GM21447 (cell line): Measurements from ENCODE around the gene FAM168A.
"Not testable (repeated sequence)": the region's sequence is repeated elsewhere in the genome, so short reads cannot be mapped to it uniquely, and the experiment has no call there.

Experiments
- ATAC-seq: cut with Tn5 transposase; IDR thresholded peaks from one replicate; pipeline ENCODE4 v1.9.1; 2021; ENCODE audit not compliant: unreplicated experiment

Gene FAM168A

GRCh38 chr11:73596547-73596946 lies 1.4 kb downstream of the FAM168A start:
- no peak for ATAC-seq

DNA sequence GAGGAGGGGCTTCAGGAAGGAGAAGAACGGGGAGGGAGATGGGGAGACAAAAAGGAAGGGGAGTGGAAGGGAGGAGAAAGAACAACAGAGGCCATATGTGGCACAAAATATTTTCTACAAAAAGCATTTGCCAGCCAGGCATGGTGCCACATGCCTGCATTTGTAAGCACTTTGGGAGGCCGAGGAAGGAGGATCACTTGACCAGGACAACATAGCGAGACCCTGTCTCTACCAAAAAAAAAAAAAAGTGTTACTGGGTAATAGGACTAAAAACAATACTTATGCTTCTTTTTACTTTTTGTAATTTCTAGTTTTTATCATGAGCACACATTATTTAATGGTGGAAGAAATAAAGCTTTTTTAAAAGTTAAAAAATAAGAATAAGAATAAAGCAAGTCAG lies 5.3 kb downstream of the FAM168A start:
- ATAC-seq = no peak

- ATAC-seq = no peak
Observed at GRCh38 chr11:73591743-73592142, 6.2 kb downstream of the FAM168A start.

DNA sequence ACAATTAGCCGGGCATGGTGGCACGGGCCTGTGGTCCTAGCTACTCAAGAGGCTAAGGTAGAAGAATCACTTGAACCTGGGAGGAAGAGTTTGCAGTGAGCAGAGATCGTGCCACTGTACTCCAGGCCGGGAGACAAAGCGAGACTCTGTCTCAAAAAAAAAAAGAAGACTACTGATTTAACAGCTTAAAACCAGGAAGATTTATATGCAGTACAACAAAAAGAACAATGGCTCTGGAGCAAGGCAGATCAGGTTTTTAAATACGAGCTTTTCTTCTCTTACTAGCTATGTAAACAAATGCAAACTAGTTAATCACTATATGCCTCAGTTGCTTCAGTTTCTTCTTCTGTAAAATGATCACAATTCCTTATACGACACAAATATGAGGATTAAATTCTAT lies 6.9 kb downstream of the FAM168A start:
- ATAC-seq = no peak

DNA sequence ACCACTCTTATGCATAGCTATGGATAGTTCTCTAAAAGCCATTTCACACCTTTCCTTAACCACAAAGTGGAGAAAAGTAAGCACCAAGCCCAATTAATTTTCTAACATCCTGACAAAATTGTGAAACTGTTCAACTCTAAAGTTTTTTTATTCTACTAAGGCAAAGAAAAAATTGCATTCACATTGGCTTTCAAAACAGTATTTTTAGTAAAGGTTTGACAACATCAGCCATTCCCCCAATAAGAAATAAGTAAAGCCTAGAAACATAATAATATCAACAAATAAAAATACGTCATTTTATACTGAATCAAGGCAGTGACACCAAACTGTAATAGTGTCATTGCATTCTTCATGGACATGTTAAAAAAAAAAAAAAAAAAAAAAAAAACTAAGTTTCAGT lies 11.1 kb downstream of the FAM168A start:
- ATAC-seq = no peak

DNA sequence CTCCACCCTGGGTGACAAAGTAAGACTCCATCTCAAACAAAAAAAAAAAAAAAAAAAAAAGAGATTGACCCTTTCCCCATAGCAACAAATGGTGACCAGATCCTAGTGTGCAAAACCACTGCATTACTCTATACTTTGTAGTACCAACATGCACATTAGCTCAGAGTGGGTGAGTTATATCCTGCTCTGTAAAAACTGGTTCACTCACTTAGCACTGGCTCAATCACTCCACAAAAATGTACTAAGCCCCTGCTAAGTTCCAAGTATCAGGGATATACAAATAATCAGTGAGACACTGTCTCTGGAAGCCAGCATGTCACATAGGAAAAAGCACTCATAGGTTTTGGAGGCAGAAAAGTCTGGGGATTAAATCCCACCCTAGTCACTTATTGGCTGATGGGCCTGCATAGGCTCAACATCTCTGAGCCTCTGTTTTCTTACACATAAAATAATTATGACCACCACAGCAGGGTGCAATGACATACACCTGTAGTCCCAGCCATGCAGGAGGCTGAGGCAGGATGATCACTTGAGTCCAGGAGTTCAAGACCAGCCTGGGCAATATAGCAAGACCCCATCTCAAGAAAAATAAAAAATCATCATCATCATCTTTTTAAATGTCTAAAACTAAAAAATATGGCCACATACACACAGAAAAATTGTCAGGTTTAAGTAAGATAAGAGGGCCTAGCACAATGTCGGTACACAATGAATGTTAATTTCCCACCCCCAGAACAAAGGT lies 11.9 kb downstream of the FAM168A start:
- ATAC-seq = no peak

DNA sequence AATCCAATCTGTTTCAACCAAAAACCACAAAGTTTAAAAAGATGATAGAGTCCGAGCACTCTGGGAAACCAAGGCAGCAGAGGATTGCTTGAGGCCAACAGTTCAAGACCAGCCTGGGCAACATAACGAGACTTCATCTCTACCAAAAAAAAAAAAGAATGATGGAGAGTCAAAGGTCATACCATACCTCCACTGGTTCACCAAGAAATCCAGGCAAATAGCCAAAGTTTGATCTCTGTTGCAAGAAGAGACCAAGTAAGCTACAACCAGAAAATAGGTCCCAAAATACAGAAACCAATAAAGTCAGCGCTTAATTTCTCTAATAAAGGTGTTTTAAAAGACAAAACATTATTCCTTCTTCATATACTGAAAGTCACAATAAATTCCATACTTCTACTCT lies 13.1 kb downstream of the FAM168A start:
- no peak for ATAC-seq

- ATAC-seq = no peak
Observed at GRCh38 chr11:73582653-73583052, 15.3 kb downstream of the FAM168A start.

DNA sequence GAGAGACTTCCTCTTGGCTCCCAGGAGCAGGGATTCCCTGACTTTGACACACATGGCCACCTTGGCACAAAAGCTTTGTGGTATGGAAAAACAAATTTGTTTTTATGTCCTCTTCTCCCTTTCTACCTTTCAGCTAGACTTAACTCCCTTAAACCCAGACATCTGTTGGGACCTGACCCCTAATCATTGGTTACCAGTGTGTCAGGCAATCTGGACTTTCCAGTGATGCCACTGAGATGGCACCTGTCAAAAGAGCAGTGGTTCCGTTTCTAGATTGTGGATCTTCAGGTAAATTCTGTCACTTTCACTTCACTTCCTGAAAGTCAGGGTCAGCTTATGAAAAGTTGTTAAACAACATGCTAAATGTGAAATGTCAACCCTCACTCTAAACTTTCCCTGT lies 17.2 kb downstream of the FAM168A start:
- ATAC-seq = not testable (repeated sequence)

DNA sequence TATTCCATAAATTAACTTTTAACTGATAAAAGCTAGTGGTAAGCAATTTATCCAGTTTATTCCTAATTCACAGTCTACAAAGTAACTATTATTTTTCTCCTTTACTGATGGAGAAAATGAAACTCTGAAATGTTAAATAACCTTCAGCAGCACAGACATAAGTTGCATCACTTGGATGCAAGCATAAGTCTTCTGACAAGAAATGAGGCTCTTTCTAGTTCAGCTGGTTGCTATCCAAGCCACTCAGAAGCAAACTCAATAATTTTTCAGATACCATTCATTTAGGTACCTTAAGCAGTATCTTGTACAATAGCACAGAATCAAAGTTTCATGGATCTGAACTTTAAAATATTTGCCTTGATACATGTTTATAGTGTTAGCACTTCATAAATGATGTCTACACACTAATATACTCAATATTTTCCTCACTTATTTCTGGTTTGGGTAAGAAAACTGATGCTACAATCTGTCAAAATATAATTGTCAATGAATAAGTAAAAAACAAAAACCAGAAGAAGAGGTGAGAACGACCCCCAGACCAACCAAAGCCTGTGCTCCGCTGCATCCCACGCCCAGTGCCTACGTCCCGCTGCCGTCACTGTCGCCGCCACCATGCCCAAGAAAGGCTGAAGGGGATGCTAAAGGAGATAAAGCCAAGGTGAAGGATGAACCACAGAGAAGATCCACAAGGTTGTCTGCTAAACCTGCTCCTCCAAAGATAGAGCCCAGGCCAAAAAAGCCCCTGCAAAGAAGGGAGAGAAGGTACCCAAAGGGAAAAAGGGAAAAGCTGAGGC lies 18.1 kb downstream of the FAM168A start:
- ATAC-seq = no peak

GRCh38 chr11:73578592-73579185 lies 19.2 kb downstream of the FAM168A start:
- no peak for ATAC-seq

DNA sequence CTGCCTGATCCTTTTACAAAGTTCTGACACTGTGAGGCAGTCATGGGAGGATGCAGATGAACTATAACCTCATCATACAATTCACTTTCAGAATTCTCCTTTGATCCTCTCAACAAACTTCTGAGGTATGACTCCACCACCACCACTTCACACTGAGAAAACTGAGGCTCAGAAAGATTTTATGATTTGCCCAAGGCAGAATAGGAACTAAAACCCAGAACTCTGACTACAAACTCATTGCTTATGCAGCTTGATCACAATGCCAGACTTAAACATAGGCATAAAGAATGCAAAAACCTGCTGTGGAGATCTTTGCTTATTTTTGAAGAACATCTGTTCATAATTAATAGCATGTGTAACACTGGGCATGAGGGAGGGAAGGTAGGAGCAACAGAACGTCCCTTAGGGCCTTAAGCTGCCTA lies 20.4 kb downstream of the FAM168A start:
- ATAC-seq = no peak

DNA sequence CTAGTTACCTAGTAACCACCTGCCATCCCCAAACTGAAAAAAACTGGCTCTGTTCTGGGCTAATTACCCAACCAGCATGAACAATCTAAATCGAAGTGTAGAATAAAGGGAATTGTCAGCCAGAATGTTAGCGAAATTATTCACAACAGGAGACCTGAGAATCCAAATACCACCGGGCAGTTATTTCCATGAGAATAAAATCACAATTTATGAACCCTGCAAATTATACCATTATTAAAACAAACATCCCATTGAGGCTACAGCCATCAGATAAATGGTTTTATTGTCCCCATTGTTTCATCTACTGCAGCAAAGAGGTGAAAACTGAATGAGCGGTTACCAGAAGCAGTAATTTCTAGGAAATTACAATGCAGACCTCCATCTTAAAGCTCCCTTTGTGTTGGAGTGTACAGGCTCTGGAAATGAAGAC lies 21.7 kb downstream of the FAM168A start:
- ATAC-seq = no peak

DNA sequence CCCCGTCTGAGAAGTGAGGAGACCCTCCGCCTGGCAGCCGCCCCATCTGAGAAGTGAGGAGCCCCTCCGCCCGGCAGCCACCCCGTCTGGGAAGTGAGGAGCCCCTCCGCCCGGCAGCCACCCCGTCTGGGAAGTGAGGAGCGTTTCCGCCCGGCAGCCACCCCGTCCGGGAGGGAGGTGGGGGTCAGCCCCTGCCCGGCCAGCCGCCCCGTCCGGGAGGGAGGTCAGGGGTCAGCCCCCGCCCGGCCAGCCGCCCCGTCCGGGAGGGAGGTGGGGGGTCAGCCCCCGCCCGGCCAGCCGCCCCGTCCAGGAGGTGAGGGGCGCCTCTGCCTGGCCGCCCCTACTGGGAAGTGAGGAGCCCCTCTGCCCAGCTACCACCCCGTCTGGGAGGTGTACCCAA lies 25.9 kb downstream of the FAM168A start:
- ATAC-seq = not testable (repeated sequence)

GRCh38 chr11:73570415-73571114 lies 27.3 kb downstream of the FAM168A start:
- ATAC-seq = no peak

- ATAC-seq = no peak
Observed at GRCh38 chr11:73566977-73567755, 30.7 kb downstream of the FAM168A start.

GRCh38 chr11:73566422-73566821 lies 31.5 kb downstream of the FAM168A start:
- ATAC-seq = no peak

GRCh38 chr11:73565804-73566203 lies 32.1 kb downstream of the FAM168A start:
- ATAC-seq = no peak

- no peak for ATAC-seq
Observed at GRCh38 chr11:73564903-73565302, 33.0 kb downstream of the FAM168A start.

- ATAC-seq = no peak
Observed at GRCh38 chr11:73563539-73564200, 34.2 kb downstream of the FAM168A start.
